GM21447 (cell line): ENCODE measurements around the gene SRF.

Experiments used
- ATAC-seq: cut with Tn5 transposase; IDR thresholded peaks from one replicate; pipeline ENCODE4 v1.9.1; 2021; ENCODE audit not compliant: unreplicated experiment

SRF gene

DNA sequence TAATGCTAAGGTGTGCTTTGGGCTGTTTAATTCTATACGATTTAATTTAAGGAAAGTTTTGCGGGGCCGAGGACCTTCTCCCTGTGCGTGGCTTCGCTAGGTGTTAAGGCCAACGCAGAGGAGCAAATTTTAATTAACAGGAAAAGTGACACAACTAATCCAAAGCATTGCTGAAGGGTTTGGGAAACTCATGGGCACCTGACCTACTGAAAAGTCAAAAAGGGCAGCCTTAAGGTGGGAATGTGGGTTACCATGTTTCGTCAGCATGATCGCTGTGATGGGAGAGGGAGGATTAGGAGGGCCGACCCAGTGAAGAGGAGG lies 10.5 kb downstream of the SRF start:
- ATAC-seq = peak; percentile 13

DNA sequence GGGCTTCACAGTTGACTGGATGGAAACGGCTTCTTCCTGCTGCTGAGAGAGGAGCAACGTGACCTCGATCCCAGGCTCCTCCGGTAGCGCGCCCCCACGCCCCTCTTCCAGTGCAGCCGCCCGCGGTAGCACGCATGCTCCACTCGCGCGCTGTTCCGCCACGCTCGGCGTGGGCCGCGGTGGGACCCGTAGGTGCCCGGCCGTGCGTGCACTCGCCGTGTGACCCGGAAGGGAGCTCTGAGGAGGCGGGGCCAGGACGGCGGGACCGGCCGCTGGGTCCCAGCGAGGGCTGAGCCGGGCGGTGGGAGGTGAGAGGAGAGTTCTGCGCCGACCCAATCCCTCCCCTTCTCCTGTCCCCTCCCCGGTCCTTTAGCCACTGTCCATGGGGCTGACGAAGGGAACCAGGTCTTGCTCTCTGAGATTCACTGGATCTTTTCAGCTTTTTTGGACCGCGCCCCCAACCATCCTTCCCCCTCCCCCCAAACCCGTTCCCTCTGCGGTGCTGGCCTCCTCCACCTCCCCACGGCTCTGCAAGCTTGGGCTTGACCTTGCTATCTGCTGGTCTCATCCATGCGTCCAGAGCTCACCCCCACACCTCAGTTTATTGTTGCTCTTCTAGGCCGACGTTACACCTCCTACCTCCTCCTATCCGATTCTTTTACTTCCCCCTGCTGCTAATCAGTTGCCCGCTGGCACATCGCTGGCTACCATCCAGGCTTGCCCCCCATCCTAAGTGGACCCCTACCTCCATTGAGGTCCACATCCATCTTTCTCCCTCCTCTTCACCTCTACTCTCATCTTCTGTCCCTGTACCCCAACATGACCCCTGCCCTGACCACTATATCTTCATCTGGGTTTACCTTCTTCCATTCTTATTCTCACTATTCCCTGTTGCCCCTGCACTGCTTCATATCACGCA lies 11.1 kb downstream of the SRF start, which contains the start of gene CUL9:
Gene CUL9 (plus strand): TSS at position 255 of the 919 bp plus-strand sequence. CDS start 2,115 bp downstream, outside the sequence.
- ATAC-seq = peak; percentile 80

DNA sequence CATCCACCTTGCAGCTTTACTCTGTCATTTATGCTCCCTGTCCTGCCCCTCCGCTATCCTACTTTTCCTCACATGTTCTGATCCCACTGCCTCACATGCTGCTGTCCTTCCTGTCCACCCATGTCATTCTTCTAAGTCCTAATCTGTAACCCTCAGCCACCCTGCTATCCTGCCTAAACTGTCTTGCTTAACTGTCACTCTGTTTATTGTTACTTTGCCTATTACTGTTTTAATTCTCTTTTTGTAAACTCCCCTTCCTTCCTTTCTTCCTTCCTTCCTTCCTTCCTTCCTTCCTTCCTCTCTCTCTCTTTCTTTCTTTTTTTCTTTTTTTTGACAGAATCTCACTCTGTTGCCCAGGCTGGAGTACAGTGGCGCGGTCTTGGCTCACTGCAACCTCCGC lies 12.4 kb downstream of the SRF start:
- ATAC-seq = no peak

DNA sequence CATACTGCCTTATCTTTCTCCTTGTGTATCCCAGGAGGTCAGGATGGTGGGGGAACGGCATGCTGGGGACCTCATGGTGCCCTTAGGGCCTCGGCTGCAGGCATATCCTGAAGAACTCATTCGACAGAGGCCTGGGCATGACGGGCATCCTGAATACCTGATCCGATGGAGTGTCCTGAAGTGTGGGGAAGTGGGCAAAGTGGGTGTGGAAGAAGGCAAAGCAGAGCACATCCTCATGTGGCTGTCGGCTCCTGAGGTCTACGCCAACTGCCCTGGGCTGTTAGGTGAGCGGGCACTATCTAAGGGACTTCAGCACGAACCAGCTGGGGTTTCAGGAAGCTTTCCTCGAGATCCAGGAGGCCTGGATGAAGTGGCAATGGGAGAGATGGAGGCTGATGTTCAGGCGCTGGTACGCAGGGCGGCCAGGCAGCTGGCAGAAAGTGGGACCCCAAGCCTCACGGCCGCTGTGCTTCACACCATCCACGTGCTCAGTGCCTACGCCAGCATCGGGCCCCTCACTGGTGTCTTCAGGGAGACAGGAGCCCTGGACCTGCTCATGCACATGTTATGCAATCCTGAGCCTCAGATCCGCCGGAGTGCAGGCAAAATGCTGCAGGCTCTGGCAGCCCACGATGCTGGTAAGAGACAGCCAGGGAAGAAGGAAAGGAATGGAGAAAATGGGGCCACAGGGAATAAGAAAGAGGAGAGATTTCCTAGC lies 13.4 kb downstream of the SRF start:
- ATAC-seq = no peak

- ATAC-seq = no peak
Measured at GRCh38 chr6:43185391-43185985, 14.4 kb downstream of the SRF start.

DNA sequence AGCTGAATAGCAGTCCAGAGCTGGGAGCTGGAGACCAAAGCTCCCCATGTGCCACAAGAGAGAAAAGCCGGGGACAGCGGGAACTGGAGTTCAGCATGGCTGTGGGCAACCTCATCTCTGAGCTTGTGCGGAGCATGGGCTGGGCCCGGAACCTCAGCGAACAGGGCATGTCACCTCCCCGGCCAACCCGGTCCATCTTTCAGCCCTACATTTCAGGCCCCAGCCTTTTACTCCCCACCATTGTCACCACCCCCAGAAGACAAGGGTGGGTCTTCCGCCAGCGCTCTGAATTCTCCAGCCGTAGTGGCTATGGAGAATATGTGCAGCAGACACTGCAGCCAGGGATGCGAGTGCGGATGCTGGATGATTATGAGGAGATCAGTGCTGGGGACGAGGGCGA lies 14.9 kb downstream of the SRF start:
- no peak for ATAC-seq

GRCh38 chr6:43186706-43187105 lies 15.6 kb downstream of the SRF start:
- ATAC-seq = no peak

DNA sequence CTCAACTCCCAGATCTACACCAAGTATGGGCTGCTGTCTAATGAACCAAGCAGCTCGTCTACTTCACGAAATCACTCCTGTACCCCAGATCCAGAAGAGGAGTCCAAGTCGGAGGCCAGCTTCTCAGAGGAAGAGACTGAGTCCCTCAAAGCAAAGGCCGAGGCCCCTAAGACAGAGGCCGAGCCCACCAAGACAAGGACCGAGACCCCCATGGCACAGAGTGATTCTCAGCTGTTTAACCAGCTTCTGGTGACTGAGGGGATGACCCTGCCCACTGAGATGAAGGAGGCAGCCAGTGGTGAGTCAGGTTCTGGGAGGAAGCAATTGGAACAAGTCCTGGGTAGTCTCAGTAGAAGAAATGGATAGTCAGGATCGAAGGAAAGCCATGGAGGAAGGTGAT lies 16.8 kb downstream of the SRF start:
- no peak for ATAC-seq

GRCh38 chr6:43188426-43188825 lies 17.4 kb downstream of the SRF start:
- ATAC-seq = no peak

- no peak for ATAC-seq
Measured at GRCh38 chr6:43189776-43190304, 18.8 kb downstream of the SRF start.

- no peak for ATAC-seq
Measured at GRCh38 chr6:43192911-43193310, 21.8 kb downstream of the SRF start.

DNA sequence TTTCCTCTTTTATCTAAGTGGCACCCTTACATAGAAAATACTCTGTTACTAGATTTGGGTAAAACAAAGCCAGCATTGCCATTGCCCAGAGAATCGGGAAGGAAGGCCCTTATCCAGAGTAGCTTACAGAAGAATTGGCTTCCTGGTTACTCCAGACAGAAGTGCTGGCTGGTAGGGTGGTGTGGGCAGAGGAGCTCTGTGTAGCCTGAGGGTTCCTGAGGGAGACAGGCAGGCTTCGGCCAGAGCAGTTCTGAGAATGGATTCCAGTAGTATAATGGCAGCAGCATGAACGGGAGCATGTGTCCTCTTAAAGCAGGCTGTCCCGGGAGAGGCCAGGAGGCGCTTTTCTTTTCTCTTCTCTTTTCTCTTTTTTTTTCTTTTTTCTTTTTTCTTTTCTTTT lies 22.9 kb downstream of the SRF start:
- no peak for ATAC-seq

DNA sequence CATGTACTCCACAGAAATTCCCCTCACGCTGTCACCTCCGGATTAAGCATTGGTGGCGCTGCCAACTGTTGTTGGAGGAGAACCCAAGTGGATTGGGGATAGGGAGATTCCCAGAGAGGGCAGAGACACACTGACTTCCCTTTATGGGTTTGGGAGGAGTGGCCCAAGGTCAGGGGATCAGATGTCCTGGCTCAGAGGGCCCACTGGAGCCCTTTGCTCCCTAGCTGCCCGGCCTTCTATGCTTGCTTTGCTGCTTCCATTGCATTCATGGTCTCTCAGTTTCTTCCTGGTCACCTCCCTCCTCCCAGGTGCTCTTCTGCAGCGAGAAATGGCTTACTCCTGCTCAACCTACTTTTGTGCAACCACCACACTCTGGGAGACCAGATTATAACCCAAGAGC lies 25.3 kb downstream of the SRF start:
- ATAC-seq = no peak

GRCh38 chr6:43199912-43200311 lies 28.8 kb downstream of the SRF start:
- no peak for ATAC-seq

DNA sequence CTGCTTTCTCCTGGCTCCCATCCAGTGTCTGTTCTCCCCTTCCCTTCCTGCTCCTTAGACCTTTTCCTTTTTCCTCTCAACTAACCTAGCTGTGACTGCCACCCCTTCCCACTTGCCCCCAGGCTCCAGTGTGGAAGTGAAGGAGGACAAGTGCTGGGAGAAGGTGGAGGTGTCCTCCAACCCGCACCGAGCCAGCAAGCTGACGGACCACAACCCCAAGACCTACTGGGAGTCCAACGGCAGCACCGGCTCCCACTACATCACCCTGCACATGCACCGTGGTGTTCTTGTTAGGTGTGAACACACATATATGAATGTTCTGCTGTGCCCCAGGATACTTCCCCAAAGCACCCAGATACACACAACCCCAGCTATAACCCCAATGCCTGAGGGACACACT lies 29.5 kb downstream of the SRF start:
- ATAC-seq = no peak

- ATAC-seq = no peak
Measured at GRCh38 chr6:43202451-43202850, 31.4 kb downstream of the SRF start.

DNA sequence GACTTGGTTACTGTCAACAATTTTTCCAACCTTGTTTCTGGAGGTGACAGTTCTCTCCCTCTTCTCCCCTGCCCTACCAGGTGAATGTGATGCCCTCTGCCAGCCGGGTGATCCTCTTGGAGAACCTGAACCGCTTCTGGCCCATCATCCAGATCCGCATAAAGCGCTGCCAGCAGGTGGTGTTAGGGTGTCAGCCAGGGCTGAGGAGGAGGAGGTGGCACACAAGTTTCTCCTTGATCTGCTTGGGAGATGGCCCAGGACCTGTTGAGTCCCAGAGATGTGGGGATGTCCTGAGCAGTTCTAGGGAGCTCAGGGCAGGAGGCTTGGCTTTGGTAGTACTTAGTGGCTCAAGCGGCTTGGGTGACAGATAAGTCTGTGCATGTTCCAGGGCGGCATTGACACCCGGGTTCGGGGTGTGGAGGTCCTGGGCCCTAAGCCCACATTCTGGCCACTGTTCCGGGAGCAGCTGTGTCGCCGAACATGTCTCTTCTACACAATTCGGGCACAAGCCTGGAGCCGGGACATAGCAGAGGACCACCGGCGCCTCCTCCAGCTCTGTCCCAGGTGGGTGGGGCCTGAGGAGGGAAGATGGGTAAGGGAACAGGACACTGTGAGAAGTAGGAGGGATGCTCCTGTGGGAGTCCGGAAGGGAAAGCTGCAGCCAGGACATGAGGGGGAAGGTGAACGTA lies 32.1 kb downstream of the SRF start:
- ATAC-seq = no peak

DNA sequence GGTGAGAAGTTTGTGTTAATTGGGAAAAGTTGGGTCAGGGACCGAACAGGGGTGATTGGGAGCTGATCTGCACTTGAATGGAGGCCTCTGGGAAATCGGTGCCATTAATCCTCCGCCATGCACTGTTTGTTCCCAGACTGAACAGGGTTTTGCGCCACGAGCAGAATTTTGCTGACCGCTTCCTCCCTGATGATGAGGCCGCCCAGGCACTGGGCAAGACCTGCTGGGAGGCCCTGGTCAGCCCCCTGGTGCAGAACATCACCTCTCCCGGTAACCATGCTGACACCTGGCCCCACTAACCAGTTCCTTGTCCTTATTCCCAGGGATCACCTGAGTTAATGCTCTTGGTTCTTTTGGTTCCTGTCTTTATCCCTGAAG lies 32.6 kb downstream of the SRF start:
- no peak for ATAC-seq

DNA sequence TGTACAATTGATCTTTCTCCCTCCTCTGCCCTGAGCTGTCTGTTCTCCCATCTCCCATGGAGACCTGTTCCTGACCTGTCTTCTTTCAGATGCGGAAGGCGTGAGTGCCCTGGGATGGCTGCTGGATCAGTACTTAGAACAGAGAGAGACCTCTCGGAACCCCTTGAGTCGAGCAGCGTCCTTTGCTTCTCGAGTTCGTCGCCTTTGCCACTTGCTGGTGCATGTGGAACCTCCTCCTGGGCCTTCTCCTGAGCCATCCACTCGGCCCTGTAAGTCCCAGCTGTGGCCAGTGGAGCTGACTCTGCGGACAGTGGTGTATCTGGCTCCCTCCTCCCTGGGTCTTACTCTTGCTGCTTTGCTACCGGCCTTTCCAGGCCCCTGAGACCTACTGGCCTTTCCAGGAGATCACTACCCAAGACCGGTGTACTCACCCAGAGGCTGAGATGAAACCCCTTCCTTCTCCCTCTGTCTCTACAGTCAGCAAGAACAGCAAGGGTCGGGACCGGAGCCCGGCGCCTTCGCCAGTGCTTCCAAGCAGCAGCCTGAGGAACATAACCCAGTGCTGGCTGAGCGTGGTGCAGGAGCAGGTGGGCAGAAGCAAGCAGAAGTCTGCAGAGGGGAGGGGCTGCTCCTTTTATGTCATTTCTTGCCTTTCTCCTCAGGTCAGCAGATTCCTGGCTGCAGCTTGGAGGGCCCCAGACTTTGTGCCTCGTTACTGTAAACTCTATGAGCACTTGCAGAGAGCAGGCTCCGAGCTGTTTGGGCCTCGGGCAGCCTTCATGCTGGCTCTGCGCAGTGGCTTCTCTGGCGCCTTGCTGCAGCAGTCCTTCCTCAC lies 33.4 kb downstream of the SRF start:
- no peak for ATAC-seq

- ATAC-seq = no peak
Measured at GRCh38 chr6:43205849-43206248, 34.8 kb downstream of the SRF start.
